ENCODE measurements around the gene HSF2BP.
"Not testable (repeated sequence)": the region's sequence is repeated elsewhere in the genome, so short reads cannot be mapped to it uniquely, and the experiment has no call there.

DNA sequence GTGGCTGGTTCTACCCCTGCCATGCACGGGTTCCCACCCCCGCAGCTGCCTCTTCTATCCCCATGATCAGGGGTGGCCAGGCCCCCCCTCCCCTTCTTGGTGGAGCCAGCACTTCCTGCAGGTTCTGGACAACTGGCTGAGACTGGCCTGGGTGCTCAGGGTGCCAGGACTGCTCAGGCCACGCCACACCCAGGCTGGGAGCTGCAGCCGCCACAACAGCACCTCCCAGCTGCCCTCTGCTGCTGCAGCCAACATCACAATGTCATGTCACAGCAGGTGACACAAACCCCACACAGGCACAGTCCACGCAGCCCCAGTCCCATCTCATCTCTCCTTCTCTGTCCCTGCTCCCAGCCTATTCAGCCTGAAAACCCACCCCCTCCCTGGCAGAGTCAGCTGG lies 173.2 kb downstream of the HSF2BP start:
- TF ChIP-seq EZH2 (IDR thresholded peaks at IDR 0.05; ENCODE audit: low read depth); CTCF (conservative IDR thresholded peaks at IDR 0.05): not testable (repeated sequence)

Data from PC-9 (cell line).